Fibroblast of villous mesenchyme (primary cell): ENCODE results near the gene PNPLA3. TPM values are rescaled to one million over a fixed set of nuclear protein-coding genes. Genes with fewer than 3 reads are reported as not detected.

Experiments
- DNase-seq: peaks from one replicate; pipeline ENCODE4 v3.0.0-alpha.2; 2010; ENCODE audit warnings: low read depth
- H3K4me3 ChIP-seq: 2 replicates; pipeline ENCODE4 v1.5.1; 2011; ENCODE audit warnings: low read depth, mild to moderate bottlenecking, low read length
- total RNA-seq: library from RNA; depleted of rRNA; stranded (reverse); fragments of >200 nt; gene quantifications from 2 replicates; pipeline ENCODE4 v1.2.3, GENCODE V29; 2012
- TF ChIP-seq, protein P1 (sequence below): IDR thresholded peaks from 2 replicates; pipeline ENCODE4 v1.5.1; 2012; ENCODE audit warnings: low read depth, mild to moderate bottlenecking, low read length; ENCODE audit not compliant: insufficient read depth

The PNPLA3 gene, protein sequence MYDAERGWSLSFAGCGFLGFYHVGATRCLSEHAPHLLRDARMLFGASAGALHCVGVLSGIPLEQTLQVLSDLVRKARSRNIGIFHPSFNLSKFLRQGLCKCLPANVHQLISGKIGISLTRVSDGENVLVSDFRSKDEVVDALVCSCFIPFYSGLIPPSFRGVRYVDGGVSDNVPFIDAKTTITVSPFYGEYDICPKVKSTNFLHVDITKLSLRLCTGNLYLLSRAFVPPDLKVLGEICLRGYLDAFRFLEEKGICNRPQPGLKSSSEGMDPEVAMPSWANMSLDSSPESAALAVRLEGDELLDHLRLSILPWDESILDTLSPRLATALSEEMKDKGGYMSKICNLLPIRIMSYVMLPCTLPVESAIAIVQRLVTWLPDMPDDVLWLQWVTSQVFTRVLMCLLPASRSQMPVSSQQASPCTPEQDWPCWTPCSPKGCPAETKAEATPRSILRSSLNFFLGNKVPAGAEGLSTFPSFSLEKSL
- 5.5 and 8.2 TPM in 2 replicates for total RNA-seq

DNA sequence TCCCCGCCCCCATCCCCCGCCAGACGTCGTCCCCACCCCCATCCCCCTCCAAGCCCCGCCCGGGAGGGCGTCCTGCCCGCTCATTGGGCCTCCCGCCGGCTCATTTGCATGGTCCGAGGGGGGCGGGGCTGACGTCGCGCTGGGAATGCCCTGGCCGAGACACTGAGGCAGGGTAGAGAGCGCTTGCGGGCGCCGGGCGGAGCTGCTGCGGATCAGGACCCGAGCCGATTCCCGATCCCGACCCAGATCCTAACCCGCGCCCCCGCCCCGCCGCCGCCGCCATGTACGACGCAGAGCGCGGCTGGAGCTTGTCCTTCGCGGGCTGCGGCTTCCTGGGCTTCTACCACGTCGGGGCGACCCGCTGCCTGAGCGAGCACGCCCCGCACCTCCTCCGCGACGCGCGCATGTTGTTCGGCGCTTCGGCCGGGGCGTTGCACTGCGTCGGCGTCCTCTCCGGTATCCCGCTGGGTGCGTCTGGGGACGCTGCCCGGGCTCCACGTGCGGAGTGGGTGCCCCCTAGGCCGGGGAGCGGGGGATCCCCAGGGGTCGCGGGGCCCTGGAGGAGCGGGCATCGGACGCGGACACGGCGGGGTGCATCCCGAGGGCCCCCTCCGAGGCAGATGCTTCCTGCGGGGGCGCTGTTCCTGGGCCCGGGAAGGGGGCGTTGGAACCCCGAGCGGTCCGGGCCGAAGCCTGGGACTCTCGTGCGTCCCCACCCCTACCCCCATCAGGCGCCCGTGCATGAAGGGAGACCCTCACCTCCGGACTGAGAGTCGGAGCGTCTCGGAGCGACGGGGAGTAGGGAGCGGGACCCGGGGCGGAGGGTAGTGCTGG lies at the start of gene PNPLA3:
Gene PNPLA3 (plus strand): TSS at position 175 of the 834 bp plus-strand sequence. CDS start 107 bp downstream, at position 282.
- peak; percentile 88 for DNase-seq
- peak within 1 kb of the TSS; percentile 75 for H3K4me3 ChIP-seq
- TF ChIP-seq, protein P1, sequence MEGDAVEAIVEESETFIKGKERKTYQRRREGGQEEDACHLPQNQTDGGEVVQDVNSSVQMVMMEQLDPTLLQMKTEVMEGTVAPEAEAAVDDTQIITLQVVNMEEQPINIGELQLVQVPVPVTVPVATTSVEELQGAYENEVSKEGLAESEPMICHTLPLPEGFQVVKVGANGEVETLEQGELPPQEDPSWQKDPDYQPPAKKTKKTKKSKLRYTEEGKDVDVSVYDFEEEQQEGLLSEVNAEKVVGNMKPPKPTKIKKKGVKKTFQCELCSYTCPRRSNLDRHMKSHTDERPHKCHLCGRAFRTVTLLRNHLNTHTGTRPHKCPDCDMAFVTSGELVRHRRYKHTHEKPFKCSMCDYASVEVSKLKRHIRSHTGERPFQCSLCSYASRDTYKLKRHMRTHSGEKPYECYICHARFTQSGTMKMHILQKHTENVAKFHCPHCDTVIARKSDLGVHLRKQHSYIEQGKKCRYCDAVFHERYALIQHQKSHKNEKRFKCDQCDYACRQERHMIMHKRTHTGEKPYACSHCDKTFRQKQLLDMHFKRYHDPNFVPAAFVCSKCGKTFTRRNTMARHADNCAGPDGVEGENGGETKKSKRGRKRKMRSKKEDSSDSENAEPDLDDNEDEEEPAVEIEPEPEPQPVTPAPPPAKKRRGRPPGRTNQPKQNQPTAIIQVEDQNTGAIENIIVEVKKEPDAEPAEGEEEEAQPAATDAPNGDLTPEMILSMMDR: peak; percentile 31

DNA sequence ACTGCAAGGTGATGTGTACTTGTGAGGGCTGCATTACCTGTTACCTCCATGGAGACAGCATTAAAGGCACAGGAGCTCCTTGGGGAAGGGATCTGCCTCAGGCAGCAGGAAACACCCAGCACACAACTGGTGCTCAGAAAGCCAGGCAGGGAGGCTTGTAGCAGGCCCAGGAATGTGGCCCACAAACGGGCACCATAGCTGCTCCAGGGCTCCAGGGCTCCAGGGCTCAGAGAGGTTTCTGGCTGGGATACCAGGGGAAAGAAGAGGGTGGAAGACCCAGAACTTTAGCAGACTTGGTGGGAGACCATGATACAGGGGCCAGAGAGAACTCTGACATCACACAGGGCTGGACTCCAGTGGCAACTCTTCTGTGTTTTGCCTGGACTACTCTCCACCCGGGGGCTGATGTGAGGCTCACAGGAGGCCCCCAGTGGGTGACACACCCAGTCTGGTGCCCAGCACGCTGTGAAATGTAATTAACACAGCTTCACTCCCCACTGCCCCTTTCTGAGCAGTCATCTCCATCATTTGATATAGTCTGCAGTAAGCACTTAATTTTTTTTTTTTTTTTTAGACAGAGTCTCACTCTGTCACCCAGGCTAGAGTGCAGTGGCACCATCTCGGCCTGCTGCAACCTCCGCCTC lies 46.6 kb upstream of the PNPLA3 start:
- no peak overlapping the region for H3K4me3 ChIP-seq
- no peak for DNase-seq
- TF ChIP-seq, protein P1: no peak

DNA sequence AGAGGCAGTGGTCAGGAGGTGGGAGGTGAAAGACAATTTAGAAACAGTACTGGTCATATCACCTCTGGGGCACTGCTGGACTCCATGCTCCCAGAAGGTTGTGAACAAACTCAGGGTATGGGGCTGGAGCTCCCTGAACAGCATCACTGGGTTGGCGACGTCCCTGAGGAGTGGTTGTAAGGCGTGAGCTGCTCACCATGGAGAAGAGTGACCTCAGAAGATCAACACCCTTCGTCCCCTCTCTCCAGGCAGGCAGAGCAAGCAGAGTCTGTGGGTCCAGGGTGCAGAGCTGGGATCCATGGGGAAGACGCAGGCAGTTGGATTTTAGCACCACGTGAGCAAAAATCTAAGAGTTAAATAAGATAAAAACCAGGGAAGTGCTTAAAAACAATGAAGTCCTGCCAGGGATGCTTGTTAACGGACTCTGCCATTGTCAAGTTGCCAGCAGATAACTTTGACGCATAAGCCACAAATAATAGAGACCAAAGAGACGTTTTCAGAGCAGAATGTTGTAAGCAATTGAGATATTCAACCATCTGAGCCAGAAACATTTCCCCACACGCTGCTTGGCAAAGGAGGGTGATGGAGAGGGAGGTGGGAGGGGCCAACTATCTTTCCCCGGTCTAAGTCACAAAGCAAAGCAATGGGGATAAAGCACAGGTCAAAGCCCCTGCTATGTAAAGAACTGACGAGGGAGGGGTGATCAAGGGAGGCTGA lies 45.4 kb upstream of the PNPLA3 start:
- TF ChIP-seq, protein P1: no peak
- no peak for DNase-seq
- H3K4me3 ChIP-seq: no peak overlapping the region

DNA sequence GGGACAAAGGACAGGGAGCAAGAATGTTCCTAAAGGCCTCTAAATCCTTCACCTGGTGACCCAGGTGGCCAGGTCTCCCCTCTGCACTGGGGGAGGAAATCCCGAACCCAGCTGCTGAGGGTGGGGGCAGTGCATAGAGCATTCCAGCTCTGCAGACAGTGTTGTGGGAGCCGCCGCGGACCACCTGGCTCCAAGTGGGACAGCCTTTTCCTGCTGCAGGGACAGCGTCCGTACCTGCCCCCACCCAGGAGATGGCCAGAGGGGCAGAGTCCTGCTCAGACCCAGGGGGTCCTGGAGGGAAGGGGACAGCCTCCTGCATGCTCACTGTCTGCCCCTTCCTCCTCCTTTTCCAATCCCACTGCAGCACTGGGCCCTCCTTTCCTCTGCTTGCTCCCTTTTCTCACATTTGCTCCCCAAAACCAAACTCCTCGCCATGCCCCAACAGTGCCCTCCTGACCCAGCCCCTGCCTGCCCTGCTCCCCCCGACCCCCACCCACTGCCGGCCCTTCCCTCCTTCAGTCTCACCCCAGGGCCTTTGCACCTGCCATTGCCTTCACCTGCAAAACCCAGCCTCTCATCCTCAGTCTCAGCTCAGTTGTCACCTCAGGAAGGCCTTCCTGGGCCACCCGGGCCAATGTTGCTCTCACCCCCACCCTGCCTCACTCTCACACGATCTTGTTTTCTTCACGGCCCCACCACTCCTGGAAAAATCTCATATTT lies 44.6 kb upstream of the PNPLA3 start:
- no peak overlapping the region for H3K4me3 ChIP-seq
- TF ChIP-seq, protein P1: no peak
- no peak for DNase-seq

DNA sequence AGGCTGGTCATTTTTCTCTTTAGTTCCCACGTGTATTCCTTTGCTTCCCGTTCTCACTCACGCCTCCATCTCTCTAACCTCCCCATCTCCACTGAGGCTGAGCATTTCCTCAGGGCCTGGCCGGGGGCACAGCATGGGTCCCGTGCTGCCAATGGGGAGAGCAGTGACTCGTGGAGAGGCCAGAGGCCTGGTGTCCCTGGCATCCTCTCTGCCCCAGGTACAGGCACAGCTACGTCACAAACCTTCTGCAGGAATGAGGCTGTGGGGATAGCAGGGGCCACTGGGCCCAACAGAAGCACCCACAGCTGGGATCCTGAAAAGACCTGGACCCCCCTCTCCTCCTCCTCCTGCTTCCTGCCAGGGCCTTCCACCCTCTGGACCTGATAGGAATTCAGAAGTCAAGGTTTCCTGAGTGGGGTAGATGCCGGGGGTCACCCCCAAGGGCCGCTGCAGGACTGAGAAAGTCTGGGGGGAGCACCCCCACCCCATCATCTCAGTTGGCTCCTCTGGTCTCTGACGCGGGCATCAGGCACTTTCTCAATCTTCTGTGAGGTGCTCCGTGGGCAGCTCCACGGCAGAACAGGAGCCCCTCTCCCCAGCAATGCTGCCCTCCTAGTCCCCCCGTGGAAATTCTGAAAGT lies 43.6 kb upstream of the PNPLA3 start:
- DNase-seq: no peak
- TF ChIP-seq, protein P1: no peak
- H3K4me3 ChIP-seq: no peak overlapping the region
